ENCODE measurements around the gene ADAMTS14.

The ADAMTS14 gene

GRCh38 chr10:70685455-70685911 is 13.2 kb downstream of the ADAMTS14 start:
- H3K27me3 ChIP-seq (ENCODE audit: insufficient read depth, poor library complexity, severe bottlenecking), result no peaks in the 10 kb centered on the region
- TF ChIP-seq, protein P1, sequence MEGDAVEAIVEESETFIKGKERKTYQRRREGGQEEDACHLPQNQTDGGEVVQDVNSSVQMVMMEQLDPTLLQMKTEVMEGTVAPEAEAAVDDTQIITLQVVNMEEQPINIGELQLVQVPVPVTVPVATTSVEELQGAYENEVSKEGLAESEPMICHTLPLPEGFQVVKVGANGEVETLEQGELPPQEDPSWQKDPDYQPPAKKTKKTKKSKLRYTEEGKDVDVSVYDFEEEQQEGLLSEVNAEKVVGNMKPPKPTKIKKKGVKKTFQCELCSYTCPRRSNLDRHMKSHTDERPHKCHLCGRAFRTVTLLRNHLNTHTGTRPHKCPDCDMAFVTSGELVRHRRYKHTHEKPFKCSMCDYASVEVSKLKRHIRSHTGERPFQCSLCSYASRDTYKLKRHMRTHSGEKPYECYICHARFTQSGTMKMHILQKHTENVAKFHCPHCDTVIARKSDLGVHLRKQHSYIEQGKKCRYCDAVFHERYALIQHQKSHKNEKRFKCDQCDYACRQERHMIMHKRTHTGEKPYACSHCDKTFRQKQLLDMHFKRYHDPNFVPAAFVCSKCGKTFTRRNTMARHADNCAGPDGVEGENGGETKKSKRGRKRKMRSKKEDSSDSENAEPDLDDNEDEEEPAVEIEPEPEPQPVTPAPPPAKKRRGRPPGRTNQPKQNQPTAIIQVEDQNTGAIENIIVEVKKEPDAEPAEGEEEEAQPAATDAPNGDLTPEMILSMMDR (IDR thresholded peaks at IDR 0.05; ENCODE audit: poor library complexity, severe bottlenecking), result no peak
- H3K9me3 ChIP-seq (ENCODE audit: severe bottlenecking), result no peaks in the 10 kb centered on the region
- no peak overlapping the region for H3K27ac ChIP-seq (ENCODE audit: poor library complexity, severe bottlenecking)
- DNase-seq (ENCODE audit: low spot score) (no peak), ATAC-seq (ENCODE audit: low read depth) (no peak)
- H3K4me1 ChIP-seq (ENCODE audit: insufficient read depth, poor library complexity, severe bottlenecking), result no peaks in the 10 kb centered on the region
- no peaks in the 10 kb centered on the region for H3K36me3 ChIP-seq (ENCODE audit: low read depth)
- no peak overlapping the region for H3K4me3 ChIP-seq (ENCODE audit: severe bottlenecking)

- TF ChIP-seq, protein P1 (IDR thresholded peaks at IDR 0.05; ENCODE audit: poor library complexity, severe bottlenecking), result no peak
- Histone ChIP-seq H3K4me1 (ENCODE audit: insufficient read depth, poor library complexity, severe bottlenecking) (no peaks in the 10 kb centered on the region), H3K36me3 (ENCODE audit: low read depth) (no peaks in the 10 kb centered on the region), H3K9me3 (ENCODE audit: severe bottlenecking) (no peaks in the 10 kb centered on the region), H3K27me3 (ENCODE audit: insufficient read depth, poor library complexity, severe bottlenecking) (no peaks in the 10 kb centered on the region), H3K27ac (ENCODE audit: poor library complexity, severe bottlenecking) (no peak overlapping the region), H3K4me3 (ENCODE audit: severe bottlenecking) (no peak overlapping the region)
- DNase-seq (ENCODE audit: low spot score) (no peak), ATAC-seq (ENCODE audit: low read depth) (no peak)
These were observed 16.5 kb downstream of the ADAMTS14 start for GRCh38 chr10:70688828-70689227.

DNA sequence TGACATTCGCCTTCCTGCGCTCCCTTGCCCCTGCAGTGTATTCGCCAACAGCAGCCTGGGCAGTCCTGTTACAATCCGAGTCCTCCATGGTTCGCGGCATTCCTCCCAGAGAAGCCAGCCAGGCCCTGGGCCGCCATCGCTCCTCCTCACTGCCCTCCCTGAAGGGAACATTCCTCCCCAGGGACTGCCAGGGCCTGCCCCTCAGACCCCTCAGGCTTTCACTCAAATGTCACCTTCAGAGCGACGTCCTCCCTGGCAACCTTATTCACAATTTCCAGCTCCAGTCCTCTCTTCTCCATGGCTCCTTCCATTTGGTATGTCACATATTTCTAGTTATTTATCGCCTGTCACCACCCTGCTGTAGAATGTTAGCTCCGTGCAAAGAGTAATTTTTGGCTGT is 17.4 kb downstream of the ADAMTS14 start:
- Histone ChIP-seq H3K27me3 (ENCODE audit: insufficient read depth, poor library complexity, severe bottlenecking) (no peaks in the 10 kb centered on the region), H3K36me3 (ENCODE audit: low read depth) (no peaks in the 10 kb centered on the region), H3K27ac (ENCODE audit: poor library complexity, severe bottlenecking) (no peak overlapping the region), H3K9me3 (ENCODE audit: severe bottlenecking) (no peaks in the 10 kb centered on the region), H3K4me3 (ENCODE audit: severe bottlenecking) (no peak overlapping the region), H3K4me1 (ENCODE audit: insufficient read depth, poor library complexity, severe bottlenecking) (no peaks in the 10 kb centered on the region)
- DNase-seq (ENCODE audit: low spot score) (no peak), ATAC-seq (ENCODE audit: low read depth) (no peak)
- TF ChIP-seq, protein P1 (IDR thresholded peaks at IDR 0.05; ENCODE audit: poor library complexity, severe bottlenecking), result no peak

GRCh38 chr10:70690589-70690988 is 18.3 kb downstream of the ADAMTS14 start:
- no peak for ATAC-seq (ENCODE audit: low read depth)
- no peak overlapping the region for H3K27ac ChIP-seq (ENCODE audit: poor library complexity, severe bottlenecking)
- no peak for DNase-seq (ENCODE audit: low spot score)
- H3K27me3 ChIP-seq (ENCODE audit: insufficient read depth, poor library complexity, severe bottlenecking), result no peaks in the 10 kb centered on the region
- TF ChIP-seq, protein P1 (IDR thresholded peaks at IDR 0.05; ENCODE audit: poor library complexity, severe bottlenecking), result no peak
- H3K4me1 ChIP-seq (ENCODE audit: insufficient read depth, poor library complexity, severe bottlenecking), result no peaks in the 10 kb centered on the region
- H3K9me3 ChIP-seq (ENCODE audit: severe bottlenecking), result no peaks in the 10 kb centered on the region
- no peak overlapping the region for H3K4me3 ChIP-seq (ENCODE audit: severe bottlenecking)
- H3K36me3 ChIP-seq (ENCODE audit: low read depth), result no peaks in the 10 kb centered on the region

GRCh38 chr10:70691611-70692010 is 19.3 kb downstream of the ADAMTS14 start:
- TF ChIP-seq, protein P1 (IDR thresholded peaks at IDR 0.05; ENCODE audit: poor library complexity, severe bottlenecking), result no peak
- no peak for ATAC-seq (ENCODE audit: low read depth)
- H3K4me1 ChIP-seq (ENCODE audit: insufficient read depth, poor library complexity, severe bottlenecking), result no peaks in the 10 kb centered on the region

More at GRCh38 chr10:70691611-70692010, 19.3 kb downstream of the ADAMTS14 start:
- H3K27ac ChIP-seq (ENCODE audit: poor library complexity, severe bottlenecking), result no peak overlapping the region
- DNase-seq (ENCODE audit: low spot score), result no peak
- no peaks in the 10 kb centered on the region for H3K36me3 ChIP-seq (ENCODE audit: low read depth)
- no peak overlapping the region for H3K4me3 ChIP-seq (ENCODE audit: severe bottlenecking)
- H3K27me3 ChIP-seq (ENCODE audit: insufficient read depth, poor library complexity, severe bottlenecking), result no peaks in the 10 kb centered on the region
- no peaks in the 10 kb centered on the region for H3K9me3 ChIP-seq (ENCODE audit: severe bottlenecking)

Measured in RWPE2 (cell line).